ENCODE results near the gene GALNTL6.
A peak's percentile ranks its signal among the peaks of the same experiment; 100 is the strongest.

GALNTL6 gene

GRCh38 chr4:171812665-171813525 is at the start of gene GALNTL6:
TSS of gene GALNTL6 (plus strand) at chr4:171813404.
- DNase-seq, result no peak

GRCh38 chr4:171765514-171765913 is 47.7 kb upstream of the GALNTL6 start:
- DNase-seq, result no peak

GRCh38 chr4:171774642-171775190 is 38.5 kb upstream of the GALNTL6 start:
- DNase-seq, result no peak

GRCh38 chr4:171779301-171779700 is 33.9 kb upstream of the GALNTL6 start:
- no peak for DNase-seq

- DNase-seq, result no peak
Measured at GRCh38 chr4:171785388-171785787, 27.8 kb upstream of the GALNTL6 start.

- no peak for DNase-seq
Measured at GRCh38 chr4:171793723-171794122, 19.5 kb upstream of the GALNTL6 start.

GRCh38 chr4:171794528-171794927 is 18.7 kb upstream of the GALNTL6 start:
- DNase-seq, result no peak

GRCh38 chr4:171809854-171810253 is 3.4 kb upstream of the GALNTL6 start:
- DNase-seq, result no peak

- no peak for DNase-seq
Measured at GRCh38 chr4:171812333-171812664, 905 bp upstream of the GALNTL6 start.

- DNase-seq, result no peak
Measured at GRCh38 chr4:171813526-171814250, 484 bp downstream of the GALNTL6 start.

- DNase-seq, result no peak
Measured at GRCh38 chr4:171814545-171814944, 1.3 kb downstream of the GALNTL6 start.

- no peak for DNase-seq
Measured at GRCh38 chr4:171817026-171817425, 3.8 kb downstream of the GALNTL6 start.

GRCh38 chr4:171834640-171835039 is 21.4 kb downstream of the GALNTL6 start:
- DNase-seq, result no peak

GRCh38 chr4:171843456-171843855 is 30.3 kb downstream of the GALNTL6 start:
- DNase-seq, result no peak

- peak; percentile 49 for DNase-seq
Measured at GRCh38 chr4:171846232-171846631, 33.0 kb downstream of the GALNTL6 start.

- DNase-seq, result no peak
Measured at GRCh38 chr4:171846893-171847292, 33.7 kb downstream of the GALNTL6 start.

- no peak for DNase-seq
Measured at GRCh38 chr4:171847751-171848150, 34.5 kb downstream of the GALNTL6 start.

- no peak for DNase-seq
Measured at GRCh38 chr4:171849686-171850222, 36.5 kb downstream of the GALNTL6 start.

- no peak for DNase-seq
Measured at GRCh38 chr4:171851295-171851694, 38.1 kb downstream of the GALNTL6 start.

GRCh38 chr4:171857302-171858012 is 44.3 kb downstream of the GALNTL6 start:
- no peak for DNase-seq

- no peak for DNase-seq
Measured at GRCh38 chr4:171875291-171875690, 62.1 kb downstream of the GALNTL6 start.

- DNase-seq, result no peak
Measured at GRCh38 chr4:171876636-171877035, 63.4 kb downstream of the GALNTL6 start.

GRCh38 chr4:171880136-171880535 is 66.9 kb downstream of the GALNTL6 start:
- no peak for DNase-seq

Measured in DMS153 (cell line).